ENCODE measurements around the gene MEIS1. TPM values are rescaled to one million over a fixed set of nuclear protein-coding genes. Genes with fewer than 3 reads are reported as not detected.

The MEIS1 gene
- total and polyA plus RNA-seq, 2 experiments from 2014 or later, result 0.16 to 0.28 TPM

DNA sequence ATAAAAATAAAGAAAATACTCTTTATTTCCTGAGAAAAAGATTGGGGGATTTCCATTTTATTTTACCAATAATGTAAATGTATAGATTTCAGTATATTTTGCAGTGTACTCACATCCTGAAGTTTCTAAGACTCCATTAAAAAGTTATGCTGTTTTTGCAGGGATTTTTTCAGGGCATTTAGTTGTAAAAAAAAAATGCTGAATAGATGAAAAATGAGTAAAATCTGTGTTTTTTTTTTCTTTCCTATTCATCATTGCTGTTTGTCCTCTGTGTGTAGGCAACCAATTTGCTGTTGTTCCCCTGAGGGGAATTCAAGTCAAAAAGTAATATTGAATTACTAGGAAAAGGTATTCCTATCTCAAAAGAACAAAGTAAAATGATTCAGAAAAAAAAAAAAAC is 66.3 kb downstream of the MEIS1 start:
- H2AFZ ChIP-seq, result no peak overlapping the region
- no peak overlapping the region for H3K4me3 ChIP-seq
- H3K79me2 ChIP-seq (replicated peaks; ENCODE audit: insufficient read depth), result no peaks in the 10 kb centered on the region
- DNase-seq (ENCODE audit: low spot score) (no peak), ATAC-seq (no peak)
- no peaks in the 10 kb centered on the region for H3K9me2 ChIP-seq (ENCODE audit: insufficient read depth)
- no peak overlapping the region for H3K4me3 Mint-ChIP-seq
- TF ChIP-seq JUNB (IDR thresholded peaks at IDR 0.05; ENCODE audit: unreplicated experiment) (no peak), EZH2 (IDR thresholded peaks at IDR 0.05; ENCODE audit: low read depth, unreplicated experiment) (no peak), CREB1 (CRISPR knock-in tag; IDR thresholded peaks at IDR 0.05; ENCODE audit: low read depth) (no peak), POLR2AphosphoS5 (IDR thresholded peaks at IDR 0.05; ENCODE audit: low read depth) (no peak), NANOG (IDR thresholded peaks at IDR 0.05; ENCODE audit: borderline replicate concordance) (no peak), ZNF331 (CRISPR knock-in tag; IDR thresholded peaks at IDR 0.05; ENCODE audit: low read depth) (no peak)
- TF ChIP-seq, protein P1, sequence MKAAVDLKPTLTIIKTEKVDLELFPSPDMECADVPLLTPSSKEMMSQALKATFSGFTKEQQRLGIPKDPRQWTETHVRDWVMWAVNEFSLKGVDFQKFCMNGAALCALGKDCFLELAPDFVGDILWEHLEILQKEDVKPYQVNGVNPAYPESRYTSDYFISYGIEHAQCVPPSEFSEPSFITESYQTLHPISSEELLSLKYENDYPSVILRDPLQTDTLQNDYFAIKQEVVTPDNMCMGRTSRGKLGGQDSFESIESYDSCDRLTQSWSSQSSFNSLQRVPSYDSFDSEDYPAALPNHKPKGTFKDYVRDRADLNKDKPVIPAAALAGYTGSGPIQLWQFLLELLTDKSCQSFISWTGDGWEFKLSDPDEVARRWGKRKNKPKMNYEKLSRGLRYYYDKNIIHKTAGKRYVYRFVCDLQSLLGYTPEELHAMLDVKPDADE (IDR thresholded peaks at IDR 0.05), result no peak
- TF ChIP-seq, protein P2, sequence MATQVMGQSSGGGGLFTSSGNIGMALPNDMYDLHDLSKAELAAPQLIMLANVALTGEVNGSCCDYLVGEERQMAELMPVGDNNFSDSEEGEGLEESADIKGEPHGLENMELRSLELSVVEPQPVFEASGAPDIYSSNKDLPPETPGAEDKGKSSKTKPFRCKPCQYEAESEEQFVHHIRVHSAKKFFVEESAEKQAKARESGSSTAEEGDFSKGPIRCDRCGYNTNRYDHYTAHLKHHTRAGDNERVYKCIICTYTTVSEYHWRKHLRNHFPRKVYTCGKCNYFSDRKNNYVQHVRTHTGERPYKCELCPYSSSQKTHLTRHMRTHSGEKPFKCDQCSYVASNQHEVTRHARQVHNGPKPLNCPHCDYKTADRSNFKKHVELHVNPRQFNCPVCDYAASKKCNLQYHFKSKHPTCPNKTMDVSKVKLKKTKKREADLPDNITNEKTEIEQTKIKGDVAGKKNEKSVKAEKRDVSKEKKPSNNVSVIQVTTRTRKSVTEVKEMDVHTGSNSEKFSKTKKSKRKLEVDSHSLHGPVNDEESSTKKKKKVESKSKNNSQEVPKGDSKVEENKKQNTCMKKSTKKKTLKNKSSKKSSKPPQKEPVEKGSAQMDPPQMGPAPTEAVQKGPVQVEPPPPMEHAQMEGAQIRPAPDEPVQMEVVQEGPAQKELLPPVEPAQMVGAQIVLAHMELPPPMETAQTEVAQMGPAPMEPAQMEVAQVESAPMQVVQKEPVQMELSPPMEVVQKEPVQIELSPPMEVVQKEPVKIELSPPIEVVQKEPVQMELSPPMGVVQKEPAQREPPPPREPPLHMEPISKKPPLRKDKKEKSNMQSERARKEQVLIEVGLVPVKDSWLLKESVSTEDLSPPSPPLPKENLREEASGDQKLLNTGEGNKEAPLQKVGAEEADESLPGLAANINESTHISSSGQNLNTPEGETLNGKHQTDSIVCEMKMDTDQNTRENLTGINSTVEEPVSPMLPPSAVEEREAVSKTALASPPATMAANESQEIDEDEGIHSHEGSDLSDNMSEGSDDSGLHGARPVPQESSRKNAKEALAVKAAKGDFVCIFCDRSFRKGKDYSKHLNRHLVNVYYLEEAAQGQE (IDR thresholded peaks at IDR 0.05; ENCODE audit: unreplicated experiment), result no peak
- no peaks in the 10 kb centered on the region for H3K36me3 Mint-ChIP-seq (ENCODE audit: low read depth)
- no peak overlapping the region for H3K27ac ChIP-seq (ENCODE audit: low read depth)
- peaks cover 32% of the 10 kb centered on the region for H3K4me1 ChIP-seq (ENCODE audit: insufficient read depth)
- no peak overlapping the region for H3K27ac Mint-ChIP-seq
- H3F3A ChIP-seq (replicated peaks; ENCODE audit: low read depth), result no peaks in the 10 kb centered on the region
- H3K36me3 ChIP-seq (ENCODE audit: insufficient read depth), result no peaks in the 10 kb centered on the region
- H3K27me3 ChIP-seq (ENCODE audit: insufficient read depth), result no peaks in the 10 kb centered on the region; the same call in 1 of the 2 replicates
- no peaks in the 10 kb centered on the region for H4K20me1 ChIP-seq (replicated peaks; ENCODE audit: insufficient read depth)
- peaks cover 28% of the 10 kb centered on the region for H3K4me1 Mint-ChIP-seq
- H3K9me3 Mint-ChIP-seq, result no peaks in the 10 kb centered on the region
- no peak overlapping the region for H3K4me2 ChIP-seq
- H3K27me3 Mint-ChIP-seq (ENCODE audit: insufficient read depth, low read depth, poor library complexity), result peaks cover 4% of the 10 kb centered on the region

DNA sequence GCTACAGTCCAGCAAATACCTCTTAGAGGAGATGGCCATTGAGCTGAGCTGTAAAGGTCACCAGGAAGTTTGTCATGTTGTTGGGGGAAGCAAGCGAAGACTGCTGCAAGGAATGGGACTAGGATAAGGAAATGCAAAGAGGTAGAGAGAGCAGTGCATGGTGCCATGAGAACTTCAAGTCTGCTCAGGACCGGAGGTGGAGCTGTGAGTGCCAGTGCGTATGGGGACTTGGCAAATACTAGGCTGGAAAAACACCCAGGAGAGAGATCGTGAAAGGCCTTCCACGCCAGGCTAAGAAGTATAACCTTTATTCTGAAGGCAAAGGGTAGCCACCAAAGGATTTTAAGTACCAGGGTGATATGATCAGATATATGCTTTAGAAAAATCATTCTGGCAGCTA is 71.3 kb downstream of the MEIS1 start:
- Mint-ChIP-seq H3K27ac (no peak overlapping the region), H3K4me3 (no peak overlapping the region), H3K36me3 (ENCODE audit: low read depth) (no peaks in the 10 kb centered on the region), H3K9me3 (no peaks in the 10 kb centered on the region; the same call in 2 of the 3 replicates), H3K4me1 (peaks cover 48% of the 10 kb centered on the region), H3K27me3 (ENCODE audit: insufficient read depth, low read depth, poor library complexity) (peaks cover 5% of the 10 kb centered on the region)
- Histone ChIP-seq H3K4me1 (ENCODE audit: insufficient read depth) (peaks cover 49% of the 10 kb centered on the region), H3K4me3 (no peak overlapping the region), H3K36me3 (ENCODE audit: insufficient read depth) (no peaks in the 10 kb centered on the region), H3K4me2 (peak overlapping the region; percentile 77), H3K79me2 (replicated peaks; ENCODE audit: insufficient read depth) (no peaks in the 10 kb centered on the region), H3K27me3 (ENCODE audit: insufficient read depth) (no peaks in the 10 kb centered on the region; the same call in 1 of the 2 replicates), H3F3A (replicated peaks; ENCODE audit: low read depth) (0 out of 2 replicates have a peak, but pooled peaks cover 10% of the 10 kb centered on the region), H3K9me2 (ENCODE audit: insufficient read depth) (no peaks in the 10 kb centered on the region), H2AFZ (no peak overlapping the region), H4K20me1 (replicated peaks; ENCODE audit: insufficient read depth) (no peaks in the 10 kb centered on the region), H3K27ac (ENCODE audit: low read depth) (no peak overlapping the region)
- no peak for ATAC-seq
- no peak for DNase-seq (ENCODE audit: low spot score)
- TF ChIP-seq JUNB (IDR thresholded peaks at IDR 0.05; ENCODE audit: unreplicated experiment) (no peak), POLR2AphosphoS5 (IDR thresholded peaks at IDR 0.05; ENCODE audit: low read depth) (no peak), EZH2 (IDR thresholded peaks at IDR 0.05; ENCODE audit: low read depth, unreplicated experiment) (no peak), CREB1 (CRISPR knock-in tag; IDR thresholded peaks at IDR 0.05; ENCODE audit: low read depth) (no peak), NANOG (IDR thresholded peaks at IDR 0.05; ENCODE audit: borderline replicate concordance) (no peak), ZNF331 (CRISPR knock-in tag; IDR thresholded peaks at IDR 0.05; ENCODE audit: low read depth) (no peak), EZH2phosphoT487 (IDR thresholded peaks at IDR 0.05; ENCODE audit: unreplicated experiment) (no peak), ZNF114 (CRISPR knock-in tag; IDR thresholded peaks at IDR 0.05) (no peak), STAT1 (IDR thresholded peaks at IDR 0.05; ENCODE audit: unreplicated experiment) (no peak)
- TF ChIP-seq, protein P1 (IDR thresholded peaks at IDR 0.05), result no peak
- TF ChIP-seq, protein P3, sequence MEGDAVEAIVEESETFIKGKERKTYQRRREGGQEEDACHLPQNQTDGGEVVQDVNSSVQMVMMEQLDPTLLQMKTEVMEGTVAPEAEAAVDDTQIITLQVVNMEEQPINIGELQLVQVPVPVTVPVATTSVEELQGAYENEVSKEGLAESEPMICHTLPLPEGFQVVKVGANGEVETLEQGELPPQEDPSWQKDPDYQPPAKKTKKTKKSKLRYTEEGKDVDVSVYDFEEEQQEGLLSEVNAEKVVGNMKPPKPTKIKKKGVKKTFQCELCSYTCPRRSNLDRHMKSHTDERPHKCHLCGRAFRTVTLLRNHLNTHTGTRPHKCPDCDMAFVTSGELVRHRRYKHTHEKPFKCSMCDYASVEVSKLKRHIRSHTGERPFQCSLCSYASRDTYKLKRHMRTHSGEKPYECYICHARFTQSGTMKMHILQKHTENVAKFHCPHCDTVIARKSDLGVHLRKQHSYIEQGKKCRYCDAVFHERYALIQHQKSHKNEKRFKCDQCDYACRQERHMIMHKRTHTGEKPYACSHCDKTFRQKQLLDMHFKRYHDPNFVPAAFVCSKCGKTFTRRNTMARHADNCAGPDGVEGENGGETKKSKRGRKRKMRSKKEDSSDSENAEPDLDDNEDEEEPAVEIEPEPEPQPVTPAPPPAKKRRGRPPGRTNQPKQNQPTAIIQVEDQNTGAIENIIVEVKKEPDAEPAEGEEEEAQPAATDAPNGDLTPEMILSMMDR (conservative IDR thresholded peaks at IDR 0.05; ENCODE audit: low read depth in 2 of 2), result no peak
- TF ChIP-seq, protein P2 (IDR thresholded peaks at IDR 0.05; ENCODE audit: unreplicated experiment), result no peak
